ENCODE measurements around the gene EYA4.

- TF ChIP-seq CTCF (conservative IDR thresholded peaks at IDR 0.05 in 1 of 2, IDR thresholded peaks at IDR 0.05 in 1 of 2; ENCODE audit: low read depth in 1 of 2, low read length in 2 of 2) = no peak
- TF ChIP-seq EZH2 (IDR thresholded peaks at IDR 0.05; ENCODE audit: low read length, missing control alignments) = no peak
These were observed 7.3 kb downstream of the EYA4 start for GRCh38 chr6:133248241-133249001.
